Measurements from ENCODE around the gene PHF21A.
A peak's percentile ranks its signal among the peaks of the same experiment; 100 is the strongest.

The PHF21A gene

GRCh38 chr11:45981826-45982225 is 139.4 kb downstream of the PHF21A start:
- peak; percentile 13 for DNase-seq

DNA sequence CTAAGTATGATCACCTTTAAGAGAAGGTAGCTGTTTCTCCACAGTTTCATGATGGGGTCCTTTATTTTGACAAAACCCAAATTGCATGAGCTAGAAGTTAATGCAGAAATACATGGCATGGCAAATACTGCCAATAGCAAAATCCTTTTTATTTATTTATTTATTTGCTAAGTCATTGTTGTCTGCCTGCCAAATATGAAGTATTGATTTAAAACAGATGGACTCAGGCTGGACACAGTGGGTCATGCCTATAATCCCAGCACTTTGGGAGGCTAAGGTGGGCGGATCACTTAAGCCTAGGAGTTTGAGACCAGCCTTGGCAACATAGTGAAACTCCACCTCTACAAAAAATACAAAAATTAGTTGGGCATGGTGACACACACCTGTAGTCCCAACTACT is 146.4 kb downstream of the PHF21A start:
- DNase-seq, result no peak

DNA sequence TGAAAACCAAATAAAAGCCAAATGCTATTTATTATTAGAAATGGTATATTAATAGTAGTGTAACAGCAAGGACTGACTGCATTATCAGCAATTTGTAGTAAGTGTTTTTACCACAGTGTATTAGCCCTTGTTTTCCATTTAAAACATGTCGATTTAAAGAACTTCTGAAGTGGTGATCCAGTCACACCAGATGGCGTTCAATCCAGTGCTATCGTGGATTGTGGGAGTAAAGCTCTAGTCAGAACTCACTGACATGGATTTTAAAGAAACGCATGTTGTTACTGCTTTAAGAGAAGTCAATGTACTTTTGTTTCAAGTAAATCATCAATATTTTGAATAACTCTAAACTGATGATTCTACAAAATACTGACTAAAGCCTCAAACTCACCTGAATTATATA is 147.7 kb downstream of the PHF21A start:
- no peak for DNase-seq

GRCh38 chr11:45968901-45969300 is 152.4 kb downstream of the PHF21A start:
- DNase-seq, result no peak

GRCh38 chr11:45967506-45967905 is 153.7 kb downstream of the PHF21A start:
- DNase-seq, result no peak

DNA sequence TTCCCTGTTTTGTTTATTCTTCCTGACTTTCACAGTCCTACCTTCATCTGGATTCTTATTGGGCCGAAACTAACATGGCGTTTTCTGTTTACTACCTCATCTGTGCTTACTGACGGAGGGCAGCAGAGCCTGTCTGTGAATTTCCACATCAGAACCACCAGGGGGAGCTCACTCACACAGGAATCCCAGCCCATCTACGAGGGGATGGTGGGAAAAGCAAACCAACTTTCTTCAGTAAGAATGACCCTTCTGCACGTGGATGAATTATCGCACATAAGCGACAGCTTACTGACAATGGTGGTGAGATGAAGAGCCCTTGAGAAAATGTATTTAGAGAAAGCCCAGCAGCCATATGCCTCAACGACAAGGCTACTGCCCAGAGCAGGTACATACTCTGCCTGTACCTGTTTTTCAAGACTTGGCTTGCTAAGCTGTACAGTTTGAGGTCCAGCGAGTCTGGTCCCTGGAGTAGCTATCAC is 156.3 kb downstream of the PHF21A start:
- DNase-seq, result peak; percentile 65

- DNase-seq, result no peak
Observed at GRCh38 chr11:45961751-45962240, 159.5 kb downstream of the PHF21A start.

- DNase-seq, result no peak
Observed at GRCh38 chr11:45960387-45961095, 160.7 kb downstream of the PHF21A start.

- DNase-seq, result no peak
Observed at GRCh38 chr11:45959851-45960250, 161.4 kb downstream of the PHF21A start.

DNA sequence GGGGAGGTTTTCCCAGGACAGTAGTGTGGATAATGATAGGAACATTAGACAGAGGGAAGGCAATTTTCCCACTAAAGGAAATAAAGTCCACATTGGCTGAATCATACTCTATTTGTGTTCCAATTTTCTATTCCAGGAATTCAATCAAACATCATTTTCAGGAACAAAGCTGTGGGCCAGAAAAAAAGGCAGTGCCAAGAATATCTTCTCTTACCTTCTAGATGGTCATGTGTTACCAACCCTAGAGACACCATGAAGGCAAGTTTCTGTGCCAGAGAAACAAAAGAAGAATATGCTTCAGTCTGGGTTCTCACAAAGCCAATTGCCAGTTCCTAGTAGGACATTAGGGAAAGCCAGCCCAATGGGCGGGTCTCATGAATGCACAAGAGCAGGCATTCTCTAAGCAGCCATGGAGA is 171.3 kb downstream of the PHF21A start:
- no peak for DNase-seq

GRCh38 chr11:45948356-45948755 is 172.9 kb downstream of the PHF21A start:
- no peak for DNase-seq

GRCh38 chr11:45947885-45948284 is 173.4 kb downstream of the PHF21A start:
- DNase-seq, result no peak

DNA sequence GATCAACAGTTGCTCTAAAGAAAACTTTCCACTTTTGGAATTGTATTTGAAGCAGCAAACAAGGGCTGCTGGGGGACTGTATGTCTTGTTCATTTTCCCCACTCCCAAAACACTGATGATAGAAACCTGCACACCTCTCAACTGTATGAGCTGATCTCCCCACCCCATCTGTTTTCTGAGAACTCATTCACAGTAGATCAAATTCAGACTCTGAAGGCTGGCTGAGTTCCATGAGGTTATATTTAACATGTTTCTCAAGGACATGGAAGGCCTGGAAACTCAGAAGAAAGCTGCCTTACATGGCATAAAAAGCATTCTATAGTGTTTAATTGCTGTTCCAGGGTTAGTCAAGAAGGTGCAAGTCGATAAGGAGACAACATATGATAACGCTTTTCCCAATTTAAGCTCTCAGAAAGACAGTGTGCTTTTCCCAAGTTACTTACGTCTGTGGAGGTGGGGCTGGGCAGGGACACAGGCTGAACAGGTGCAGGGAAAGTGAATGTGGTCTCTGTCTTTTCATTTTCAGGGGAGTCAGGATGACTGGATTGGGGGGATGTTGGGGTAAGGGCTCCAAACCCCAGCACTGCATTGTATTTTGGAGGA is 175.8 kb downstream of the PHF21A start:
- no peak for DNase-seq

- DNase-seq, result no peak
Observed at GRCh38 chr11:45942381-45942780, 178.9 kb downstream of the PHF21A start.

GRCh38 chr11:45941285-45941684 is 180.0 kb downstream of the PHF21A start:
- DNase-seq, result no peak

DNA sequence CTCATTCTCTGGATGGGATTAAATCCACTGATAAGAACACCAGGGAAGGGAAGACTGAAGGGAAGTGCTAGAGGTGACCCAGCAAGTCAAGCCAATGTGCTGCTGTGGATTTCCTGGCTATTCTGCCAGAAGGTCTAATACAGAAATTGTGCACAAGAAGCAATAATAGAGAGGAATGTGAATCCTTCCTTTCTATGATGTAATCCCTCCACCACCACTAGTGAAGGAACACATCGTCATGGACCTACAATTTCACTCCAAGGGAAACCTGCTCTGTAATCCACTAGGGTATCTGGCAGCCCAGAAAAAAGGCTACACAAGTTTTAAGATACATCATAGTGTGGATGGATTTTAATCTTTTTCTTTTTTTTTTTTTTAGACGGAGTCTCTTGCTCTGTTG is 181.4 kb downstream of the PHF21A start:
- no peak for DNase-seq

GRCh38 chr11:45937916-45938315 is 183.3 kb downstream of the PHF21A start:
- DNase-seq, result no peak

- DNase-seq, result no peak
Observed at GRCh38 chr11:45936511-45937054, 184.7 kb downstream of the PHF21A start.

DNA sequence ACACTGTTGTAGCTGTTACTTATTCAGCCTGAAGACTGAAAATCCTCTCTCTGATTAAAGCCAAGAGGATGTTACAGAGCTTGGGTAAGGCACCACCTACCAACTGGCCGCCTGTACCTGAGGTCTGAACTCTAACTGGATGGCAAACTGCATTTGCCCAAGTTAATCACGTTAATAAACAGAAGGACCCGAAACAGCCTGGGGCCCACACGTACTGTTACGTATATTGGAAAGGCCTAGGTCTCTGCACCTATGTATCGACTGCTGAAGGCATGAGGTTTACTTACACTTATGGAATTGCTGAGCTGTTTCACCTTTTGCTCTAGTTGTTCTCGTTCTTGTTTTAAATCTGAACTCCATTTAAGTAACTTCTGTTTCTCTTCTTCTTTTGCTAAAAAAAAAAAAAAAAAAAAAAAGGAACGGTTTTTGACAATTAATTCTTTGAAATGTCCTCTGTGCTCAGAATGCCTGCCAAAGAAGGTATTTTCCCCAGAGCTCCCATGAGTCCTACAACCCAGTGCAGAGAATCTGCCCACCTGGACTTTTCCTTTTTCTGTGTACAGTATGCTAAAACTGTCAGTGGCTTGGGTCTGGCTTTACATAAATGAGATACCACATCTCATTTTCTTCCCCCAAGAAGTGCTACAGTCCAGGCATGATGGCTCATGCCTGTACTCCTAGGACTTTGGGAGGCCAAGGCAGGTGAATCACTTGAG is 185.7 kb downstream of the PHF21A start:
- DNase-seq, result no peak

GRCh38 chr11:45934580-45935318 is 186.5 kb downstream of the PHF21A start:
- DNase-seq, result no peak

- no peak for DNase-seq
Observed at GRCh38 chr11:45933846-45934579, 187.2 kb downstream of the PHF21A start.

Data from NCI-H2029 (cell line).